Stimulated activated CD4-positive, alpha-beta T cell treated with anti-CD3 and anti-CD28 coated beads, Interleukin-1b, Interleukin-23, amount 100 ng/mL, for 48 hours (primary cell): ENCODE measurements around the gene BTLA.
"Not testable (repeated sequence)": the region's sequence is repeated elsewhere in the genome, so short reads cannot be mapped to it uniquely, and the experiment has no call there.

ENCODE experiments used
- DNase-seq: peaks from one replicate; pipeline ENCODE4 v3.0.0-alpha.2; 2020

Gene BTLA

GRCh38 chr3:112437146-112438022 is 61.9 kb downstream of the BTLA start:
- DNase-seq: no peak

GRCh38 chr3:112429960-112430359 is 69.3 kb downstream of the BTLA start:
- no peak for DNase-seq

GRCh38 chr3:112427123-112427522 is 72.1 kb downstream of the BTLA start:
- no peak for DNase-seq

GRCh38 chr3:112425858-112426750 is 73.2 kb downstream of the BTLA start:
- DNase-seq: no peak

- DNase-seq: no peak
Observed at GRCh38 chr3:112425382-112425781, 73.9 kb downstream of the BTLA start.

- DNase-seq: no peak
Observed at GRCh38 chr3:112424394-112424793, 74.9 kb downstream of the BTLA start.

- not testable (repeated sequence) for DNase-seq
Observed at GRCh38 chr3:112422921-112423320, 76.4 kb downstream of the BTLA start.

- DNase-seq: not testable (repeated sequence)
Observed at GRCh38 chr3:112418526-112418925, 80.7 kb downstream of the BTLA start.

GRCh38 chr3:112417696-112418318 is 81.5 kb downstream of the BTLA start:
- no peak for DNase-seq

GRCh38 chr3:112416391-112417212 is 82.7 kb downstream of the BTLA start:
- no peak for DNase-seq

- DNase-seq: no peak
Observed at GRCh38 chr3:112415390-112415789, 83.9 kb downstream of the BTLA start.
